Adrenal gland (tissue), 12 donors: Measurements from ENCODE around the gene LMBRD1. TPM values are rescaled to one million over a fixed set of nuclear protein-coding genes. Genes with fewer than 3 reads are reported as not detected.

Experiments
- DNase-seq, 7 donors: peaks; one replicate each; pipeline ENCODE4 v3.0.0-alpha.2; 2019 to 2020
- H3K27ac ChIP-seq, 5 donors: fragments of 200-600 bp; sonication (generic) in 4 of 5; 1 replicate in 3 of 5; 2 replicates in 2 of 5; pipeline versions ENCODE4 v1.5.1 to v1.8.0; 2016 to 2020; ENCODE audit warnings: mild to moderate bottlenecking in 1 of 5
- H3K27me3 ChIP-seq: fragments of 200-600 bp; 2 replicates; pipeline ENCODE4 v1.8.0; 2021
- H3K36me3 ChIP-seq, 2 donors: fragments of 200-600 bp; replicated peaks in 1 of 2; 1 replicate in 1 of 2; 2 replicates in 1 of 2; pipeline versions ENCODE4 v1.5.1 to v1.8.0; 2018 to 2022
- H3K4me1 ChIP-seq, 2 donors: fragments of 200-600 bp; replicated peaks in 1 of 2; 1 replicate in 1 of 2; 2 replicates in 1 of 2; pipeline versions ENCODE4 v1.5.1 to v1.8.0; 2018 to 2021
- H3K4me3 ChIP-seq, 4 donors: fragments of 200-600 bp; sonication (generic) in 3 of 4; one replicate each; pipeline ENCODE4 v1.5.1; 2016 to 2018
- H3K9me3 ChIP-seq, 3 donors: fragments of 200-600 bp; sonication (generic) in 1 of 3; replicated peaks in 1 of 3; 1 replicate in 2 of 3; 2 replicates in 1 of 3; pipeline versions ENCODE4 v1.5.1 to v1.8.0; 2016 to 2021
- POLR2A ChIP-seq, 2 donors: fragments of 450-650 bp; IDR thresholded peaks; one replicate each; pipeline ENCODE4 v1.6.1; 2017; ENCODE audit warnings: antibody characterized with exemption in 2 of 2, mild to moderate bottlenecking in 2 of 2, moderate library complexity in 1 of 2
- WGBS, 4 donors: extraction: QIAGEN DNeasy Blood & Tissue Kit in 2 of 4; methylation state at CpG; one replicate each; pipeline versions ENCODE4 v1.1.5 to v1.1.7; 2013 to 2017; 5-methylcytosine and 5-hydroxymethylcytosine counted together
- intact Hi-C, 2 donors: fragments of 100-400 bp; cut with DNase I; formaldehyde crosslinking; loops; one replicate each; pipeline versions ENCODE4 v1.14.1 to v1.15.0; 2022 to 2023
- polyA plus RNA-seq, 3 donors: library from polyadenylated mRNA; stranded (reverse); fragments of 200-250 nt in 2 of 3; fragments of 350-450 nt in 1 of 3; fragmentation: Illumina TruSeq in 1 of 3; extraction: RNeasy Lipid Tissue Mini Kit (QIAGEN cat#74804) in 1 of 3; gene quantifications; one replicate each; pipeline ENCODE4 v1.2.3, GENCODE V29; 2013 to 2014
- total RNA-seq, 9 donors: library from RNA; depleted of rRNA in 4 of 9; stranded (reverse); fragments of >200 nt in 4 of 9; fragments of 120-200 nt in 1 of 9; fragmentation: NEBNext Ultra II Directional in 1 of 9; extraction: Animal tissue kit (Norgen Biotek cat#: 25700) in 1 of 9; gene quantifications; one replicate each; pipeline versions ENCODE4 v1.1.0 to v1.2.4, GENCODE V29; 2013 to 2023
- TF ChIP-seq, protein P1 (sequence below), 6 experiments: fragments of 450-650 bp in 4 of 6; fragments of 200-600 bp in 2 of 6; sonication (generic) in 1 of 6; IDR thresholded peaks; 1 replicate in 5 of 6; 2 replicates in 1 of 6; pipeline versions ENCODE4 v1.5.1 to v1.8.0; 2016 to 2021; ENCODE audit warnings: antibody characterized with exemption in 6 of 6, mild to moderate bottlenecking in 2 of 6, moderate library complexity in 1 of 6
- donor health status: healthy with polysubstance abuse.
- donor health status: Bipolar disorder and iron deficiency.
- donor health status: DM: yes; HTN: yes; CAD: no.
- donor health status: DM: no; HTN: no; CAD: no.
- donor health status: DM: no; HTN: no; CAD: no.
- donor health status: DM: yes; HTN: yes; CAD: no.

Gene LMBRD1
- total and polyA plus RNA-seq, 12 donors = 22.1 to 141 (median 103) TPM

DNA sequence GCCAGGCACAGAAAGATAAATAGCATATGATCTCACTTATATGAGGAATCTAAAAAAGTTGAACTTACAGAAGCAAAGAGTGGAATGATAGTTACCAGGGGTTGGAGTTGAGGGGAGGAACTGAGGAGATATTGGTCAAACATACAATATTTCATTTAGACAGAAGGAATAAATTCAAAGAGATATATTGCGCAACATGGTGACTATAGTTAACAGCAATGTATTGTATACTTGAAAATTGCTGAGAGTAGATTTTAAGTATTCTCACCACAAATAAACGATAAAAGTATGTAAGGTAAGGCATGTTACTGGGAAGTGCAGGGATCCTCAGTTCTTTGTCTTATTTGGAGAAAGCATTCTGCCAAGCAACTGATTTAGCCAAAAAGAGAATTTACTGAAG lies 171.9 kb downstream of the LMBRD1 start:
- H3K36me3 ChIP-seq = no peaks in the 10 kb centered on the region
- H3K27ac ChIP-seq = no peak overlapping the region
- H3K9me3 ChIP-seq = no peaks in the 10 kb centered on the region
- H3K27me3 ChIP-seq = no peaks in the 10 kb centered on the region
- no peaks in the 10 kb centered on the region for H3K4me1 ChIP-seq
- WGBS, 4 donors = 61 to 94% (median 81%) methylated on average over 2 of the region's 2 CpGs
- TF ChIP-seq, protein P1, sequence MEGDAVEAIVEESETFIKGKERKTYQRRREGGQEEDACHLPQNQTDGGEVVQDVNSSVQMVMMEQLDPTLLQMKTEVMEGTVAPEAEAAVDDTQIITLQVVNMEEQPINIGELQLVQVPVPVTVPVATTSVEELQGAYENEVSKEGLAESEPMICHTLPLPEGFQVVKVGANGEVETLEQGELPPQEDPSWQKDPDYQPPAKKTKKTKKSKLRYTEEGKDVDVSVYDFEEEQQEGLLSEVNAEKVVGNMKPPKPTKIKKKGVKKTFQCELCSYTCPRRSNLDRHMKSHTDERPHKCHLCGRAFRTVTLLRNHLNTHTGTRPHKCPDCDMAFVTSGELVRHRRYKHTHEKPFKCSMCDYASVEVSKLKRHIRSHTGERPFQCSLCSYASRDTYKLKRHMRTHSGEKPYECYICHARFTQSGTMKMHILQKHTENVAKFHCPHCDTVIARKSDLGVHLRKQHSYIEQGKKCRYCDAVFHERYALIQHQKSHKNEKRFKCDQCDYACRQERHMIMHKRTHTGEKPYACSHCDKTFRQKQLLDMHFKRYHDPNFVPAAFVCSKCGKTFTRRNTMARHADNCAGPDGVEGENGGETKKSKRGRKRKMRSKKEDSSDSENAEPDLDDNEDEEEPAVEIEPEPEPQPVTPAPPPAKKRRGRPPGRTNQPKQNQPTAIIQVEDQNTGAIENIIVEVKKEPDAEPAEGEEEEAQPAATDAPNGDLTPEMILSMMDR (IDR thresholded peaks at IDR 0.05) = no peak
- no peak for TF ChIP-seq POLR2A (IDR thresholded peaks at IDR 0.05)
- no peak for DNase-seq
- H3K4me3 ChIP-seq = no peak overlapping the region
- intact Hi-C loops = no loop called here

Other genes starting within 250 kb of the LMBRD1 start
- under 1 TPM in 4 of 9 donors, not detected in 5; under 0.01 to 0.11 (median 0.09) TPM for gene COL19A1, start 69.5 kb upstream of the LMBRD1 start, total RNA-seq
- under 1 TPM; 0.03 to 0.32 (median 0.16) TPM for gene COL19A1, start 69.5 kb upstream of the LMBRD1 start, polyA plus RNA-seq